ENCODE results near the gene DGKQ. TPM values are rescaled to one million over a fixed set of nuclear protein-coding genes. Genes with fewer than 3 reads are reported as not detected.
A peak's percentile ranks its signal among the peaks of the same experiment; 100 is the strongest.

Gene DGKQ
- total RNA-seq, 1 donor from 2014 or later = 17.9 TPM

GRCh38 chr4:1011022-1011665 is 37.8 kb upstream of the DGKQ start, which contains the start of gene FGFRL1:
Gene FGFRL1 (plus strand): TSS chr4:1011626. CDS start chr4:1012486, 860 bp downstream.
- FAIRE-seq (no peak), DNase-seq (ENCODE audit: low read depth) (peak; percentile 50)
- Histone ChIP-seq H3K27me3 (ENCODE audit: control insufficient read depth, insufficient read depth, low read length) (peaks cover 9% of the 10 kb centered on the region), H3K4me3 (ENCODE audit: low read depth, low read length) (peak within 1 kb of the TSS; percentile 60), H3K36me3 (ENCODE audit: control insufficient read depth, insufficient read depth, low read length) (peaks cover 2% of the 10 kb centered on the region)
- no peak for TF ChIP-seq CTCF (IDR thresholded peaks at IDR 0.05; ENCODE audit: insufficient read depth, low read length, severe bottlenecking)

GRCh38 chr4:1010395-1011021 is 37.1 kb upstream of the DGKQ start:
- no peak for TF ChIP-seq CTCF (IDR thresholded peaks at IDR 0.05; ENCODE audit: insufficient read depth, low read length, severe bottlenecking)
- peak; percentile 94 for DNase-seq (ENCODE audit: low read depth)
- peak overlapping the region; percentile 60 for H3K4me3 ChIP-seq (ENCODE audit: low read depth, low read length)
- peaks cover 2% of the 10 kb centered on the region for H3K36me3 ChIP-seq (ENCODE audit: control insufficient read depth, insufficient read depth, low read length)
- peaks cover 9% of the 10 kb centered on the region for H3K27me3 ChIP-seq (ENCODE audit: control insufficient read depth, insufficient read depth, low read length)
- FAIRE-seq = peak; percentile 97

DNA sequence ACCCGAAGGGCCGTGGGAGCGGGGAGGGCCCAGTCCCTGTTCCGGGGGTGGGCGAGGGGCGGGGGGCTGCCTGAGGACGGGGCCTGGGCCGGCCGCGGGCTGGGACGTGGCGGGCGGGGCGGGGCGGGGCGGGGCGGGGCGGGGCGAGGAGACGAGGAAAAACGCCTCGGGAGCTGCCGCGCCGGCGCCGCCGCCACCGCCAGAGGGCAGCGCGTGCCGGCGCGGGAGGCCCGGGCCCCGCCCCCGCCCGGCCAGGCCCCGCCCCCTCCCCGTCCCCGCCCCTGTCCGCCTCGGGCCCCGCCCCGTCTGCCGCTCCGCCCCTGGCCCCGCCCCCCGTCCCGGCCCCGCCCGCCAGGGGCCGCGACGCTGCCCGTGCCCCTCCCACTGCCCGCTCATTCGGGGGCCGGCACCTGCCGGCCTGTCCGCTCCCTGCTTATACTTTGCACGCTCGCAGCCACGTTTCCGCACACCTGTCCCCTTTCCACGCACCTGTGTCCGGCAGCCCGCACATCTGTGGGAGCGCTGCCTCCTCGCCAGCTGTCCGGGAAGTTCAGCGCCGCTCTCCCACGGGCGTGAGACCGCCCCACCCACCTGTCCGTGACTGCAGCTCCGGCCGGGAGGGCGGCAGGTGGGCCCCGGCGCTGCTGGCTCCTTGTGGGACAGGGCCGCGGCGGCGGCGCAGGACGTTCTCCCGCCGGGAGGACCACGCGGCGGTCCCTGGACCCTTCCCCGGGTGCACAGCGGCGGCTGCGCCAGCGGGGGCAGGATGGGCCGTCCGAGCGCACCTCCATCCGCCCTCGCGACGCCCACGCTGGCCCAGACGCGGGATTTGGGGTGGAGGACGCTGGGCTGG is 36.4 kb upstream of the DGKQ start:
- peaks cover 2% of the 10 kb centered on the region for H3K36me3 ChIP-seq (ENCODE audit: control insufficient read depth, insufficient read depth, low read length)
- H3K27me3 ChIP-seq (ENCODE audit: control insufficient read depth, insufficient read depth, low read length) = peaks cover 14% of the 10 kb centered on the region
- DNase-seq (ENCODE audit: low read depth) (no peak), FAIRE-seq (no peak)
- TF ChIP-seq CTCF (IDR thresholded peaks at IDR 0.05; ENCODE audit: insufficient read depth, low read length, severe bottlenecking) = peak; percentile 12
- peak overlapping the region; percentile 60 for H3K4me3 ChIP-seq (ENCODE audit: low read depth, low read length)

DNA sequence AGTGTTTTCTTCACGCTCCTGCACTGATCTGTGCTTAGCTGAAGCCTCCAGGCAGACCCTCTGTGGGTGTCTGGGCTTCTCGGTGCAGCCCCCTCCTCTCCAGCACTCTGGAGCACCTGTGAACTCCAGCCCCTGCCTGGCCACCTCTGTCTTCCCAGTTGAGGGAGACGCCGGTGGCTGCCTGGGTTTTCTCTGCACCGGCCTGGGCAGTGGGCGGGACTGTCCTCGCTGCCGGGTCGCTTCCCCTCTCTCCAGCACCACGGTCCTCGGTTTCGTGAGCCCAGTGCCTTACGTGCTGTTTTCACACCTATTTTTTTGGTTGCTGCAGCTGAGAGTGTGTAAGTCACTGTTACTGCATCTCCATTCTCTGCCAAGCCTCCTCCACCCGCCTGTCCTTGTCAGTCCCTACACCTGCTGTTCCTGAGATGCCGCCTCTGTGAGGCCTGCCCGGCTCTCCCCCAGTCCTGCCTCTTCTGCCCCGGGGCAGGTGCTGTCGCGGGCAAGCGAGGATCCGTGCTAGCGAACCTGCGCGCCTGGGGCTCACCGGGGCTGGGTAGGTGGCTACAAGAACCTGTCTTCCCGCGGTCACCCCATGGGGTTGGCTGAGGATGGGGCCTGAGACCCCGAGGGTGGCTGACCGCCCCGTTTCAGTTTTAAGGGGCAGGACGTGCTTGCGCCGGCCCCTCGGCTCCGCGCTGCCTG is 35.6 kb upstream of the DGKQ start:
- H3K27me3 ChIP-seq (ENCODE audit: control insufficient read depth, insufficient read depth, low read length) = peaks cover 15% of the 10 kb centered on the region
- H3K36me3 ChIP-seq (ENCODE audit: control insufficient read depth, insufficient read depth, low read length) = peaks cover 2% of the 10 kb centered on the region
- DNase-seq (ENCODE audit: low read depth) = no peak
- no peak for TF ChIP-seq CTCF (IDR thresholded peaks at IDR 0.05; ENCODE audit: insufficient read depth, low read length, severe bottlenecking)
- FAIRE-seq = no peak
- peak overlapping the region; percentile 43 for H3K4me3 ChIP-seq (ENCODE audit: low read depth, low read length)

GRCh38 chr4:1006856-1007255 is 33.5 kb upstream of the DGKQ start:
- Histone ChIP-seq H3K4me3 (ENCODE audit: low read depth, low read length) (no peak overlapping the region), H3K27me3 (ENCODE audit: control insufficient read depth, insufficient read depth, low read length) (peaks cover 27% of the 10 kb centered on the region), H3K36me3 (ENCODE audit: control insufficient read depth, insufficient read depth, low read length) (no peaks in the 10 kb centered on the region)
- no peak for DNase-seq (ENCODE audit: low read depth)
- TF ChIP-seq CTCF (IDR thresholded peaks at IDR 0.05; ENCODE audit: insufficient read depth, low read length, severe bottlenecking) = no peak
- no peak for FAIRE-seq

Data from bronchial epithelial cell (primary cell).